ENCODE measurements around the gene TMEM131. TPM values are rescaled to one million over a fixed set of nuclear protein-coding genes. Genes with fewer than 3 reads are reported as not detected.
A peak's percentile ranks its signal among the peaks of the same experiment; 100 is the strongest.

TMEM131 gene
- total and polyA plus RNA-seq, 3 donors from 2014 or later: 35.0 to 54.8 (median 49.6) TPM

DNA sequence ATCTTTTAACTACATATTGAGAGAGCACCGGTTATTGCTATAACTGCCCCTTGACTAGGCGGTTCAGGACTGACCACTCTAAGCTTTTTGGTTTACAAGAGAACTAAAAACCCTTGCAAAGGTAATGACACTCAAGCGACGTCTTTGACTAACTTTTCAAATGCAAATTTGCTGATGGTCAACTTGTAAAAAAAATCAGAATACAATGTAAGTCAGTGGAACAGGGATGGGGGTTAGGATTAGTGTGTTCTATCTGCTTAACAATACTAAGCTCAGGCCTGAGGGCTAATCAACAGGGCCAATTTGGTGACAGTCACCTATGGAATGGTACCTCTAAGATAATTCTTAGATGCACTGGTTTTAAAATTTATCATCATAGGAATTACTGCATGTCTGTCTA lies 225.3 kb downstream of the TMEM131 start:
- DNase-seq: no peak
- Histone ChIP-seq H3K4me3 (no peak overlapping the region), H3K27me3 (no peaks in the 10 kb centered on the region), H3K27ac (no peak overlapping the region), H3K9me3 (no peaks in the 10 kb centered on the region), H3K36me3 (ENCODE audit: low read depth, missing control alignments) (no peaks in the 10 kb centered on the region), H3K4me1 (no peaks in the 10 kb centered on the region)
- intact Hi-C loops (cut with DNase I; ENCODE audit: low total_unique reads): no loop called here
- no peak for TF ChIP-seq POLR2A (IDR thresholded peaks at IDR 0.05)
- TF ChIP-seq CTCF (IDR thresholded peaks at IDR 0.05): no peak
- WGBS, 2 donors: 63 to 91% methylated on average over 3 to 4 of the region's 4 CpGs

GRCh38 chr2:97769711-97770110 lies 226.0 kb downstream of the TMEM131 start:
- WGBS, 2 donors: 72 to 87% methylated on average over 3 of the region's 3 CpGs
- no peaks in the 10 kb centered on the region for H3K36me3 ChIP-seq (ENCODE audit: low read depth, missing control alignments)
- H3K9me3 ChIP-seq: no peaks in the 10 kb centered on the region
- no peak overlapping the region for H3K4me3 ChIP-seq
- no peaks in the 10 kb centered on the region for H3K27me3 ChIP-seq
- TF ChIP-seq CTCF (IDR thresholded peaks at IDR 0.05) (no peak), POLR2A (IDR thresholded peaks at IDR 0.05) (no peak)
- no peak for DNase-seq
- no peaks in the 10 kb centered on the region for H3K4me1 ChIP-seq
- intact Hi-C loops (cut with DNase I; ENCODE audit: low total_unique reads): no loop called here
- no peak overlapping the region for H3K27ac ChIP-seq

DNA sequence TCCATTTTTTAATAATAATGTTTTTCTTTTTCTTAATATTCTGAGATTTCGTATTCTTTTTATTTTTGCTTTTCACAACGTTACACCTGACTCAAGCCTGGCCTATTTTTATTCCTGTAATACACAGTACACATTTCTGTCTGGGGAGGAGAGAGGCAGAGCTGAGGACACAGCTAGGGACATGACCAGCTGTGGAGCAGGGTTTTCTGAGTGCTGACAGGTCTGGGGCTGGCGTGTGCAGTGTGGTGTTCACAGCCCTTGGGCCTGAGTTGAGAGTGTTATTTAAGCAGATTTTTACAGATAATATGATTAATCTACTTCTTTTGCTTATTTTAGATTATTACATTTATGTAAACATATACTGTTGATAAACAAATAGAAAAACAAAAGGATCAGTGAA lies 226.4 kb downstream of the TMEM131 start:
- no peak for DNase-seq
- H3K27me3 ChIP-seq: no peaks in the 10 kb centered on the region
- no peak overlapping the region for H3K27ac ChIP-seq
- no peaks in the 10 kb centered on the region for H3K36me3 ChIP-seq (ENCODE audit: low read depth, missing control alignments)
- H3K9me3 ChIP-seq: no peaks in the 10 kb centered on the region
- 89 to 92% methylated on average over 3 of the region's 3 CpGs for WGBS, 2 donors
- intact Hi-C loops (cut with DNase I; ENCODE audit: low total_unique reads): no loop called here
- H3K4me3 ChIP-seq: no peak overlapping the region
- H3K4me1 ChIP-seq: no peaks in the 10 kb centered on the region
- TF ChIP-seq CTCF (IDR thresholded peaks at IDR 0.05): no peak
- TF ChIP-seq POLR2A (IDR thresholded peaks at IDR 0.05): no peak

DNA sequence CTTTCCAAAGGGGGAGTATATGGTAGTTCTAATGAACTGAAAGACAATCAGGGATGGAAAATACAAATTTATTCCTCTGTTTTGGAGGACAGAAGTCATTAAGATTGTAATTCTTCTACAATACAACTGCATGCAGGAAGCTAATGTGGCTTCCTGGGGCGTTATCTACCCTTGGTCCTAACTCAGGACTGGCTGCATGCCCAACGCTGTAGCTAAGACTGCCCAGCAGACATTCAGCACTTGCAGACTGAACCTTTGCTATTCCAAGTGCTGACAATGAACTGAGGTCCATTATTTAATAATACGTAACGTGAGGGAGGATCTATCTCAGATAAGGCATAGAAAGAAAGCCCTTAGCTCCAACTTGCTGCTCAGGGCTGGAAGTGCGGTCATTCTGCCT lies 229.2 kb downstream of the TMEM131 start:
- TF ChIP-seq CTCF (IDR thresholded peaks at IDR 0.05) (no peak), POLR2A (IDR thresholded peaks at IDR 0.05) (no peak)
- H3K4me3 ChIP-seq: no peak overlapping the region
- intact Hi-C loops (cut with DNase I; ENCODE audit: low total_unique reads): no loop called here
- no peaks in the 10 kb centered on the region for H3K36me3 ChIP-seq (ENCODE audit: low read depth, missing control alignments)
- DNase-seq: peak; percentile 67
- 48 to 64% methylated on average over 5 of the region's 5 CpGs for WGBS, 2 donors
- H3K4me1 ChIP-seq: no peaks in the 10 kb centered on the region
- H3K27me3 ChIP-seq: no peaks in the 10 kb centered on the region
- H3K27ac ChIP-seq: no peak overlapping the region
- H3K9me3 ChIP-seq: no peaks in the 10 kb centered on the region

- Histone ChIP-seq H3K4me1 (no peaks in the 10 kb centered on the region), H3K4me3 (no peak overlapping the region), H3K36me3 (ENCODE audit: low read depth, missing control alignments) (no peaks in the 10 kb centered on the region), H3K27me3 (no peaks in the 10 kb centered on the region), H3K27ac (no peak overlapping the region), H3K9me3 (no peaks in the 10 kb centered on the region)
- intact Hi-C loops (cut with DNase I; ENCODE audit: low total_unique reads): no loop called here
- 82 to 90% methylated on average over 4 of the region's 4 CpGs for WGBS, 2 donors
- TF ChIP-seq POLR2A (IDR thresholded peaks at IDR 0.05): no peak
- no peak for TF ChIP-seq CTCF (IDR thresholded peaks at IDR 0.05)
- no peak for DNase-seq
These were observed 229.8 kb downstream of the TMEM131 start for GRCh38 chr2:97765933-97766332.

Data from testis (tissue), 3 donors.